GM12878 (cell line): ENCODE data around the gene PARS2.

Experiments
- CHD2 ChIP-seq: IDR thresholded peaks from 2 replicates; pipeline ENCODE4 v1.6.1; 2011; ENCODE audit warnings: low read depth, low read length, improper control_type of control experiment, borderline replicate concordance
- CTCF ChIP-seq, 3 experiments: IDR thresholded peaks in 2 of 3; conservative IDR thresholded peaks in 1 of 3; 2 replicates each; pipeline ENCODE4 v1.5.1; 2011; ENCODE audit warnings: low read depth in 3 of 3, low read length in 3 of 3, mild to moderate bottlenecking in 3 of 3, control low read depth in 2 of 3, moderate library complexity in 2 of 3, inconsistent platforms in 1 of 3, mixed read lengths in 1 of 3; ENCODE audit not compliant: control insufficient read depth in 2 of 3, insufficient read depth in 1 of 3; ENCODE audit errors: extremely low read depth in 1 of 3
- E2F8 ChIP-seq: fragments of 450-650 bp; IDR thresholded peaks from 2 replicates; pipeline ENCODE4 v1.6.1; 2018; ENCODE audit warnings: mild to moderate bottlenecking, low read depth, moderate library complexity; ENCODE audit not compliant: partially characterized antibody
- MEF2A ChIP-seq: IDR thresholded peaks from 2 replicates; pipeline ENCODE4 v1.6.1; 2011; ENCODE audit warnings: low read depth, mild to moderate bottlenecking, low read length, moderate library complexity; ENCODE audit not compliant: insufficient read depth
- MXI1 ChIP-seq: fragments of 150-350 bp; IDR thresholded peaks from 2 replicates; pipeline ENCODE4 v1.6.1; 2011; ENCODE audit warnings: low read depth, mild to moderate bottlenecking, inconsistent platforms, low read length, improper control_type of control experiment
- POLR2AphosphoS5 ChIP-seq: IDR thresholded peaks from 2 replicates; pipeline ENCODE4 v1.6.1; 2011; ENCODE audit warnings: mild to moderate bottlenecking, low read length, inconsistent platforms
- RCOR1 ChIP-seq: conservative IDR thresholded peaks from 2 replicates; pipeline ENCODE4 v1.6.1; 2012; ENCODE audit warnings: low read depth, low read length, improper control_type of control experiment
- SIX5 ChIP-seq: IDR thresholded peaks from 2 replicates; pipeline ENCODE4 v1.6.1; 2011; ENCODE audit warnings: mild to moderate bottlenecking, low read depth, low read length, moderate library complexity; ENCODE audit not compliant: severe bottlenecking
- SMAD1 ChIP-seq: fragments of 450-650 bp; IDR thresholded peaks from 2 replicates; pipeline ENCODE4 v1.6.1; 2018; ENCODE audit warnings: mild to moderate bottlenecking, low read depth; ENCODE audit not compliant: partially characterized antibody
- YBX1 ChIP-seq: fragments of 450-650 bp; IDR thresholded peaks from 2 replicates; pipeline ENCODE4 v1.6.1; 2016; ENCODE audit warnings: antibody characterized with exemption

- no peak for TF ChIP-seq POLR2AphosphoS5
- TF ChIP-seq CHD2 = no peak
- no peak for TF ChIP-seq RCOR1
- TF ChIP-seq CTCF (IDR thresholded peaks at IDR 0.05 in 2 of 3, conservative IDR thresholded peaks at IDR 0.05 in 1 of 3; ENCODE audit: control insufficient read depth in 2 of 3, extremely low read depth in 1 of 3, insufficient read depth in 1 of 3, low read depth in 3 of 3, low read length in 3 of 3) = no peak
- no peak for TF ChIP-seq SMAD1
- TF ChIP-seq MXI1 = no peak
- TF ChIP-seq YBX1 = no peak
- no peak for TF ChIP-seq SIX5
- TF ChIP-seq MEF2A = no peak
- no peak for TF ChIP-seq E2F8
Observed at GRCh38 chr1:54710841-54711240, 53.5 kb downstream of the PARS2 start.
